Gastrocnemius medialis (tissue), 4 donors: ENCODE data around the gene SPPL3.

ENCODE experiments used
- POLR2A ChIP-seq, 2 donors: fragments of 450-650 bp; IDR thresholded peaks; one replicate each; pipeline ENCODE4 v1.6.1; 2017; ENCODE audit warnings: antibody characterized with exemption in 2 of 2, mild to moderate bottlenecking in 2 of 2, moderate library complexity in 2 of 2
- TF ChIP-seq, protein P1 (sequence below), 5 experiments: fragments of 450-650 bp in 3 of 5; fragments of 200-600 bp in 2 of 5; sonication (generic) in 2 of 5; IDR thresholded peaks in 4 of 5; conservative IDR thresholded peaks in 1 of 5; 1 replicate in 4 of 5; 2 replicates in 1 of 5; pipeline ENCODE4 v1.5.1; 2016 to 2019; ENCODE audit warnings: antibody characterized with exemption in 5 of 5, mild to moderate bottlenecking in 3 of 5, moderate library complexity in 3 of 5

DNA sequence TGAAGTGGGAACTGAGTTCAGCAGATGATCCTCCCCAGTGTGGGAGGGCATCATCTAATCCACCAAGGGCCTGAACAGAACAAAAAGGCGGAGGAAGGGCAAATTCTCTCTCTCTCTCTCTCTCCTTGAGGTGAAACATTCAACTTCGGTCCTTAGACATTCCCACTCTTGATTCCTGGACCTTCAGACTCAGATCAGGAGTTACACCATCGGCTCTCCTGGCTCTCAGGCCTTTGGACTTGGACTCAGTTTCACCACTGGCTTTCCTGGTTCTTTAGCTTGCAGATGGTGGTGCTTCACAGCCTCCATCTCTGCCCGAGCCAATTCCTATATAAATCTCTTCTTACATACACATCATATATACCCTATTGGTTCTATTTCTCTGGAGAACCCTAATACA lies 73.2 kb downstream of the SPPL3 start:
- no peak for TF ChIP-seq POLR2A (IDR thresholded peaks at IDR 0.05)
- TF ChIP-seq, protein P1, sequence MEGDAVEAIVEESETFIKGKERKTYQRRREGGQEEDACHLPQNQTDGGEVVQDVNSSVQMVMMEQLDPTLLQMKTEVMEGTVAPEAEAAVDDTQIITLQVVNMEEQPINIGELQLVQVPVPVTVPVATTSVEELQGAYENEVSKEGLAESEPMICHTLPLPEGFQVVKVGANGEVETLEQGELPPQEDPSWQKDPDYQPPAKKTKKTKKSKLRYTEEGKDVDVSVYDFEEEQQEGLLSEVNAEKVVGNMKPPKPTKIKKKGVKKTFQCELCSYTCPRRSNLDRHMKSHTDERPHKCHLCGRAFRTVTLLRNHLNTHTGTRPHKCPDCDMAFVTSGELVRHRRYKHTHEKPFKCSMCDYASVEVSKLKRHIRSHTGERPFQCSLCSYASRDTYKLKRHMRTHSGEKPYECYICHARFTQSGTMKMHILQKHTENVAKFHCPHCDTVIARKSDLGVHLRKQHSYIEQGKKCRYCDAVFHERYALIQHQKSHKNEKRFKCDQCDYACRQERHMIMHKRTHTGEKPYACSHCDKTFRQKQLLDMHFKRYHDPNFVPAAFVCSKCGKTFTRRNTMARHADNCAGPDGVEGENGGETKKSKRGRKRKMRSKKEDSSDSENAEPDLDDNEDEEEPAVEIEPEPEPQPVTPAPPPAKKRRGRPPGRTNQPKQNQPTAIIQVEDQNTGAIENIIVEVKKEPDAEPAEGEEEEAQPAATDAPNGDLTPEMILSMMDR (IDR thresholded peaks at IDR 0.05 in 4 of 5, conservative IDR thresholded peaks at IDR 0.05 in 1 of 5): no peak
